HepG2 (cell line): ENCODE results near the gene EIF3L. TPM values are rescaled to one million over a fixed set of nuclear protein-coding genes. Genes with fewer than 3 reads are reported as not detected.

Experiments
- ATAC-seq: fragments of 200-7000 bp; cut with Tn5 transposase; 3 replicates; pipeline ENCODE4 v1.9.1; 2020; ENCODE audit warnings: mild to moderate bottlenecking, moderate library complexity
- BruUV-seq: library from RNA; stranded (reverse); fragments of 400-500 nt; replicated peaks from 2 replicates; lab custom pipeline; 2021; lab: Mats Ljungman, UMichigan
- CTCF ChIA-PET: fragments of 300-600 bp; formaldehyde crosslinking; extraction: SDS; loops from one replicate; lab custom pipeline; 2021; ENCODE audit warnings: low total read pairs, inconsistent platforms, low intra/inter-chr PET ratio; lab: Yijun Ruan, JAX
- POLR2A ChIA-PET: fragments of 350-600 bp; sonication (Branson Sonifier 250); formaldehyde crosslinking; loops from one replicate; lab custom pipeline; 2020; ENCODE audit warnings: antibody characterized with exemption, inconsistent platforms; lab: Yijun Ruan, JAX
- DNase-seq: peaks from one replicate; pipeline ENCODE4 v3.0.0-alpha.2; 2015; ENCODE audit warnings: low spot score
- FAIRE-seq: peaks from 3 replicates; lab custom pipeline; 2011; peaks lifted over from hg19 to GRCh38; lab: Jason Lieb, UNC
- H2AFZ ChIP-seq: one replicate; pipeline ENCODE4 v1.6.1; 2011; ENCODE audit warnings: low read length, inconsistent platforms
- H3K27ac ChIP-seq: fragments of 300-600 bp; 3 replicates; pipeline ENCODE4 v1.8.0; 2011; ENCODE audit warnings: mixed run types, mild to moderate bottlenecking, mixed read lengths, low read length, inconsistent platforms; ENCODE audit not compliant: insufficient read depth; ENCODE audit errors: extremely low read length
- H3K27me3 ChIP-seq, 2 experiments: fragments of 200-600 bp in 1 of 2; 2 replicates in 1 of 2; 3 replicates in 1 of 2; pipeline versions ENCODE4 v1.6.0 to v1.8.0; 2011; ENCODE audit warnings: low read length in 2 of 2, mild to moderate bottlenecking in 2 of 2, moderate library complexity in 2 of 2, inconsistent platforms in 1 of 2; ENCODE audit not compliant: insufficient read depth in 2 of 2, control insufficient read depth in 1 of 2
- H3K36me3 ChIP-seq, 2 experiments: fragments of 200-600 bp in 1 of 2; replicated peaks in 1 of 2; 2 replicates in 1 of 2; 3 replicates in 1 of 2; pipeline versions ENCODE4 v1.5.1 to v1.8.0; 2011; ENCODE audit warnings: low read length in 2 of 2, inconsistent platforms in 1 of 2; ENCODE audit not compliant: insufficient read depth in 2 of 2, control insufficient read depth in 1 of 2
- H3K4me1 ChIP-seq: 2 replicates; pipeline ENCODE4 v1.5.1; 2012; ENCODE audit warnings: low read length, inconsistent platforms; ENCODE audit not compliant: insufficient read depth
- H3K4me2 ChIP-seq: 2 replicates; pipeline ENCODE4 v1.6.0; 2011; ENCODE audit warnings: low read depth, low read length, inconsistent platforms
- H3K4me3 ChIP-seq, 3 experiments: fragments of 200-600 bp in 1 of 3; sonication (generic), shearing (Covaris generic) in 1 of 3; replicated peaks in 1 of 3; 2 replicates each; pipeline ENCODE4 v1.5.1; 2011 to 2016; ENCODE audit warnings: low read length in 3 of 3, inconsistent platforms in 2 of 3, low read depth in 2 of 3, mild to moderate bottlenecking in 2 of 3, control low read depth in 1 of 3, mixed read lengths in 1 of 3; ENCODE audit not compliant: insufficient read depth in 1 of 3
- H3K79me2 ChIP-seq: one replicate; pipeline ENCODE4 v1.6.1; 2011; ENCODE audit warnings: low read length, inconsistent platforms; ENCODE audit not compliant: insufficient read depth
- H3K9ac ChIP-seq: 2 replicates; pipeline ENCODE4 v1.6.0; 2011; ENCODE audit warnings: mild to moderate bottlenecking, low read depth, low read length, inconsistent platforms; ENCODE audit not compliant: insufficient read depth
- H3K9me3 ChIP-seq: 2 replicates; pipeline ENCODE4 v1.5.1; 2012; ENCODE audit warnings: mild to moderate bottlenecking, low read length
- H4K20me1 ChIP-seq: 2 replicates; pipeline ENCODE4 v1.6.0; 2011; ENCODE audit warnings: inconsistent platforms, mild to moderate bottlenecking, low read length, moderate library complexity; ENCODE audit not compliant: insufficient read depth
- ELK4 ChIP-seq: sonication (generic); formaldehyde crosslinking; IDR thresholded peaks from 2 replicates; pipeline ENCODE4 v1.9.0; 2021; ENCODE audit warnings: missing genetic modification reagents, borderline replicate concordance
- FOXP4 ChIP-seq: sonication (generic); formaldehyde crosslinking; IDR thresholded peaks from 2 replicates; pipeline ENCODE4 v1.4.0; 2020; ENCODE audit warnings: missing genetic modification reagents
- HNRNPK ChIP-seq: fragments of 200-400 bp; formaldehyde crosslinking; IDR thresholded peaks from 2 replicates; pipeline ENCODE4 v1.6.1; 2018; ENCODE audit warnings: low read length, low read depth, moderate library complexity, mild to moderate bottlenecking; ENCODE audit not compliant: poor library complexity, severe bottlenecking
- MATR3 ChIP-seq: sonication (generic); formaldehyde crosslinking; IDR thresholded peaks from 2 replicates; pipeline ENCODE4 v1.4.0; 2020; ENCODE audit warnings: missing genetic modification reagents
- MTA3 ChIP-seq: sonication (generic); formaldehyde crosslinking; IDR thresholded peaks from 2 replicates; pipeline ENCODE4 v1.4.0; 2020; ENCODE audit warnings: missing genetic modification reagents
- NR2C2 ChIP-seq: sonication (generic); formaldehyde crosslinking; IDR thresholded peaks from 2 replicates; pipeline ENCODE4 v1.4.0; 2020; ENCODE audit warnings: missing genetic modification reagents, mild to moderate bottlenecking, moderate library complexity, borderline replicate concordance
- PRPF4 ChIP-seq: fragments of 200-400 bp; formaldehyde crosslinking; IDR thresholded peaks from 2 replicates; pipeline ENCODE4 v1.6.1; 2016; ENCODE audit warnings: low read length, low read depth; ENCODE audit not compliant: poor library complexity, severe bottlenecking
- RXRA ChIP-seq: sonication (generic); formaldehyde crosslinking; IDR thresholded peaks from 2 replicates; pipeline ENCODE4 v1.5.1; 2020; ENCODE audit warnings: missing genetic modification reagents
- SMAD9 ChIP-seq: sonication (generic); formaldehyde crosslinking; IDR thresholded peaks from 2 replicates; pipeline ENCODE4 v1.5.1; 2020; ENCODE audit warnings: mild to moderate bottlenecking, missing genetic modification reagents
- SNRNP70 ChIP-seq: fragments of 200-400 bp; formaldehyde crosslinking; IDR thresholded peaks from 2 replicates; pipeline ENCODE4 v1.6.1; 2017; ENCODE audit warnings: mild to moderate bottlenecking, low read depth, low read length, moderate library complexity
- ZFP91 ChIP-seq: sonication (generic); formaldehyde crosslinking; IDR thresholded peaks from 2 replicates; pipeline ENCODE4 v1.9.0; 2022; ENCODE audit warnings: missing genetic modification reagents, mild to moderate bottlenecking, borderline replicate concordance
- WGBS: methylation state at CpG from one replicate; pipeline ENCODE4 v1.1.6; 2017; ENCODE audit warnings: low lambda C conversion rate; 5-methylcytosine and 5-hydroxymethylcytosine counted together
- in situ Hi-C: cut with HindIII; loops from 2 replicates; pipeline ENCODE4 v1.10.0; 2017; ENCODE audit warnings: low pct_unique_long_range_greater_than_20kb; ENCODE audit not compliant: extremely low pct_ligation_motif_present
- intact Hi-C: fragments of 100-400 bp; cut with micrococcal nuclease; formaldehyde crosslinking; loops from one replicate; pipeline ENCODE4 v1.10.0; 2022; ENCODE audit not compliant: unreplicated experiment
- polyA plus RNA-seq, 8 experiments: library from polyadenylated mRNA; depleted of rRNA in 3 of 8; stranded (reverse) in 7 of 8; unstranded in 1 of 8; fragments of >200 nt; fragmentation: Illumina TruSeq in 4 of 8; extraction: Trizol in 4 of 8; gene quantifications; 2 replicates each; pipeline versions ENCODE4 v1.2.1 to v1.2.3, GENCODE V29; 2011 to 2016; ENCODE audit warnings: low read depth in 4 of 8, missing spikeins in 1 of 8, mixed read lengths in 1 of 8; ENCODE audit not compliant: insufficient read depth in 1 of 8
- total RNA-seq, 5 experiments: library from RNA; depleted of rRNA; stranded (reverse); fragments of >200 nt; fragmentation: Illumina TruSeq; extraction: Trizol; gene quantifications; 2 replicates each; pipeline ENCODE4 v1.2.3, GENCODE V29; 2016; ENCODE audit warnings: low read depth in 1 of 5
- TF ChIP-seq, protein P1 (sequence below): sonication (generic); formaldehyde crosslinking; conservative IDR thresholded peaks from 2 replicates; pipeline ENCODE4 v1.4.0; 2020; ENCODE audit warnings: missing genetic modification reagents
- TF ChIP-seq, protein P2 (sequence below): IDR thresholded peaks from 2 replicates; pipeline ENCODE4 v1.6.1; 2016; ENCODE audit warnings: mild to moderate bottlenecking, missing biosample characterization, missing genetic modification reagents

The EIF3L gene
- total and polyA plus RNA-seq, 2 of the 13 experiments (the other 11 are each of a cell fraction or from before 2014, with no cell fraction given): 514 to 793 TPM

GRCh38 chr22:37804352-37804880 is 44.8 kb upstream of the EIF3L start (continued):
- TF ChIP-seq, protein P1, sequence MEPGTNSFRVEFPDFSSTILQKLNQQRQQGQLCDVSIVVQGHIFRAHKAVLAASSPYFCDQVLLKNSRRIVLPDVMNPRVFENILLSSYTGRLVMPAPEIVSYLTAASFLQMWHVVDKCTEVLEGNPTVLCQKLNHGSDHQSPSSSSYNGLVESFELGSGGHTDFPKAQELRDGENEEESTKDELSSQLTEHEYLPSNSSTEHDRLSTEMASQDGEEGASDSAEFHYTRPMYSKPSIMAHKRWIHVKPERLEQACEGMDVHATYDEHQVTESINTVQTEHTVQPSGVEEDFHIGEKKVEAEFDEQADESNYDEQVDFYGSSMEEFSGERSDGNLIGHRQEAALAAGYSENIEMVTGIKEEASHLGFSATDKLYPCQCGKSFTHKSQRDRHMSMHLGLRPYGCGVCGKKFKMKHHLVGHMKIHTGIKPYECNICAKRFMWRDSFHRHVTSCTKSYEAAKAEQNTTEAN: no peak
- TF ChIP-seq MATR3 (CRISPR knock-in tag): no peak
- TF ChIP-seq HNRNPK: peak; percentile 5
- no peak for TF ChIP-seq ELK4 (CRISPR knock-in tag)
- 0 out of 2 replicates have a peak, but pooled peaks have one; percentile 4 for TF ChIP-seq SMAD9
- TF ChIP-seq PRPF4: peak; percentile 21

DNA sequence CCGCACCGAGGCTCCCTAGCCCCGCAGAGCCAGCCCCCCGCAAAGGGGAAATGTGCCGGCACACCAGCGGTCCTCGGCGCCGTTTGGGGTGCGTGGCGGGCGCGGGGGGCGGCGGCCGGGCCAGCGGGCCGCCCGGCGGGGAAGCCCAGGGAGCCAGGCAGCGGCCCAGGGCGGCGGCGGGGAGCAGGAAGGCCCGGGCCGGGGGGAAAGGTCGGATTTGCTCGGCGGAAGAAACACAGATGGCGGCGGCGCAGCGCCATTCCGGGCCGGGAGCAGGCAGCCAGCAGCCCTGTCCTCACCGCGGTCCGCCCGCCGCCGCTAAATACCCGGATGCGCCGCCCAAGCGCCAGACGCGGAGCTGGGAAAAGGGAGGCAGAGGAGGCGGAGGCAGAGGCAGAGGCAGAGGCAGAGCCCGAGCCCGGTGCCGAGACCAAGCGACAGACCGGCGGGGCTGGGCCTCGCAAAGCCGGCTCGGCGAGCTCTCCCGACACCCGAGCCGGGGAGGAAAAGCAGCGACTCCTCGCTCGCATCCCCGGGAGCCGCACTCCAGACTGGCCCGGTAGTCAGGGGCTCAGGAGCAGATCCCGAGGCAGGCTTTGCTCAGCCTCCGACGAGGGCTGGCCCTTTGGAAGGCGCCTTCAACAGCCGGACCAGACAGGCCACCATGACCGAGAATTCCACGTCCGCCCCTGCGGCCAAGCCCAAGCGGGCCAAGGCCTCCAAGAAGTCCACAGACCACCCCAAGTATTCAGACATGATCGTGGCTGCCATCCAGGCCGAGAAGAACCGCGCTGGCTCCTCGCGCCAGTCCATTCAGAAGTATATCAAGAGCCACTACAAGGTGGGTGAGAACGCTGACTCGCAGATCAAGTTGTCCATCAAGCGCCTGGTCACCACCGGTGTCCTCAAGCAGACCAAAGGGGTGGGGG is 44.1 kb upstream of the EIF3L start:
- intact Hi-C loops: loop anchor here (5.0 to 10.0 kb wide), 2 partner anchors 58 to 150 kb away; partner anchors contain the start of gene PDXP
- TSS peak; percentile 68 for BruUV-seq
- H3K4me2 ChIP-seq: peak overlapping the region; percentile 97
- H3K27ac ChIP-seq: peak overlapping the region; percentile 77
- H3K9me3 ChIP-seq: no peaks in the 10 kb centered on the region
- POLR2A ChIA-PET: interaction anchor here (0.7 to 8.6 kb wide), 31 partner anchors 9 to 244 kb away, joined by 3 to 127 read pairs (median 6); partner anchors contain the start of genes ANKRD54, C22orf23, GGA1 and LGALS1
- 1% methylated on average over 20 of the region's 87 CpGs for WGBS
- DNase-seq (peak; percentile 73), ATAC-seq (peak; percentile 17), FAIRE-seq (no peak)
- peak overlapping the region; percentile 78 to 95 (median 93) for H3K4me3 ChIP-seq
- CTCF ChIA-PET: no interaction called here
- H2AFZ ChIP-seq: no peak overlapping the region
- H3K79me2 ChIP-seq: peaks cover 25% of the 10 kb centered on the region
- H3K27me3 ChIP-seq: no peaks in the 10 kb centered on the region; a peak in 1 of 5 replicates
- H4K20me1 ChIP-seq: peaks cover 42% of the 10 kb centered on the region; the same call in 1 of the 2 replicates
- H3K36me3 ChIP-seq: no peaks in the 10 kb centered on the region
- peak overlapping the region; percentile 88 for H3K9ac ChIP-seq
- H3K4me1 ChIP-seq: peaks cover 33% of the 10 kb centered on the region
- in situ Hi-C loops: no loop called here
- TF ChIP-seq ZFP91 (CRISPR knock-in tag): peak; percentile 63
- no peak for TF ChIP-seq MTA3
- peak; percentile 53 for TF ChIP-seq FOXP4 (CRISPR knock-in tag)
- TF ChIP-seq, protein P2, sequence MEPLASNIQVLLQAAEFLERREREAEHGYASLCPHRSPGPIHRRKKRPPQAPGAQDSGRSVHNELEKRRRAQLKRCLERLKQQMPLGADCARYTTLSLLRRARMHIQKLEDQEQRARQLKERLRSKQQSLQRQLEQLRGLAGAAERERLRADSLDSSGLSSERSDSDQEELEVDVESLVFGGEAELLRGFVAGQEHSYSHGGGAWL: peak; percentile 78; the same call in 1 of the 2 replicates
- TF ChIP-seq NR2C2 (CRISPR knock-in tag): 0 out of 2 replicates have a peak, but pooled peaks have one; percentile 39
- no peak for TF ChIP-seq SNRNP70
- peak; percentile 72 for TF ChIP-seq RXRA (CRISPR knock-in tag)
